Subcutaneous preadipocyte (primary cell): ENCODE measurements around the gene COL6A2. TPM values are rescaled to one million over a fixed set of nuclear protein-coding genes. Genes with fewer than 3 reads are reported as not detected.

ENCODE experiments used
- small RNA-seq: library from RNA; depleted of rRNA; stranded (forward); fragments of <200 nt; gene quantifications from one replicate; pipeline ENCODE3, GENCODE V24; 2012
- total RNA-seq: library from RNA; depleted of rRNA; stranded (reverse); fragments of >200 nt; gene quantifications from 2 replicates; pipeline ENCODE4 v1.2.3, GENCODE V29; 2012

COL6A2 gene
- total RNA-seq, result 1,641 and 2,374 TPM in 2 replicates

DNA sequence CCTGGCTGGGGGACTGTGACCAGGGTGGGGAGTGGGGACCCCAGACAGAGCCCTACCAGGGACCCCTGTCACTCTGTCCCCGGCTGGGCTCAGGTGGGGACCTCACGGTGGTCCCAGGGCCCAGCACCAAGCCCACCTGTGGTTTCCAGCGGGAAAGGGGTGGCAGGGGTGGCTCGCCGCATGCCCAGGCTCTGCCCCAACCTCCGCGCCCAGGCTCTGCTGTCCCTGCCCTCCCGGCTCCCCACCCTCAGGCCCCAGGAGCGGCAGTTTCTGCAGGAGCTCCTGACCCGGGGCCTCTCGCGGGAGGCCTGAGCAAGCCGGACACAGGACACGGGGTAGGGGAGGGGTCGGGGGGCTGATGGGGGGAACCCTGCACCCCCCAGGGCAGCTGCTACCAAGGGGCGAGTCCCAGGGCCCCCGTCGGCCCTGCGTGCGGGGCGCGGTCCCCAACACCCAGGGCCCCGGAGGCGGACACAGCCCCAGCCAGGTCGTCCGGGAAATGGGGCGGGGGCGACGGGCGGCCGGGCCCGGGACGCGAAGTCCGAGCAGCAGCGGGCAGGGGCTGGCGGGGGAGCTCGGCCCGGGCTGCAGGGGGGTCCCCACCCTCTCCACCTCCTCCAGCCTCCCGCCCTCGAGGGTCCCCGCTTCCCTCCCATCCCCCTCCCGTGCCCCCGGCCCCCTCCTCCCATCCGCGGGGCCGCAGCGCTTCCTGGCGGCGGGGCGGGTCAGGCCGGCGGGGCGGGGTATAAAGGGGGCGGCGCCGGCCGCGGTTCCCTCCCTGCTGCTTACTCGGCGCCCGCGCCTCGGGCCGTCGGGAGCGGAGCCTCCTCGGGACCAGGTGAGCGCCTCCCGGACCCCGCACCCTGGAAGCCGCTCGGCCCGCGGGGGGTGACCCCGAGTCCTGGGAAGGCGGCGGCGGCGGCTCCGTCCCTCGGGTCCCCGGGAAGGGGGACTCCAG lies at the start of gene COL6A2:
TSS of gene COL6A2 (plus strand) at position 777 of the 958 bp plus-strand sequence.

DNA sequence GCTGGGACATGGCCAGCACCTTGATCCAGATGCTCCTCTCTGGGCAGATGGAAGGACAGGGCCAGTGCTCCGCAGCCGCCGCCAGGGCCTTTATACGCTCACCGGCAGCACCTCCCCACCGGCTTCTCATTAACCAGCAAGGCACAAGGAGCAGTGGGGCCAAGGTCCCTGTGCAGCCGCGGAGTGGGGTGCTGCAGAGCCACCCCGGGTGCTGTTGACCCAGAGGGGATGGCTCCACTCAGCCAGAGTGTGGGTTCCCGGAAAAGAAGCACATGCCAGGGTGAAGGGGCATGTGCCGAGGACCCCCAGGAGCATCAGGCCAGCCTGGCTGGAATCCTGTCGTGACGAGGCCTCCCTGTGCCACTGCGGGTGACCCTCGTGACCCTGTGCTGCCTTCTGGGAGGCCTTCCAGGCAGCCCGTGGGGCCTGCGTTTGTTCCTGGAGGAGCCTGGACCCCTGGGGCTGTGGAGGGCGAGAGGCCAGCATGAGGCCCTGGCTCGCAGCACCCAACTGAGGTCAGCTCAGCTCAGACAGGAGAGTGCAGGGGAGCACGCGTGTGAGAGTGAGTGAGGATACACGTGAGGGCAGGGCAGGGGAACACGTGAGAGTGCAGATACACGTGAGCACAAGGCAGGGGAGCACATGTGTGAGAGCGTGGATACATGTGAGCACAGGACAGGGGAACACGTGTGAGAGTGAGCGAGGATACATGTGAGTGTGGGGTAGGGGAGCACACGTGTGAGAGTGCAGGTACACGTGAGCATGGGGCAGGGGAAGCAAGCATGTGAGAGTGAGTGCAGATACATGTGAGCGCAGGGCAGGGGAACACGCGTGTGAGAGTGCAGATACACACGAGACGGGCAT lies 57.8 kb downstream of the COL6A2 start, which contains the start of gene FTCD:
TSS of gene FTCD (minus strand) at position 66 of the 864 bp plus-strand sequence. CDS start at position 10, 56 bp downstream.

Small RNA genes lying within 50 kb of the gene (small RNA-seq; reads per million reads assigned to genes)
- gene PSMA6P3, result not detected

Other genes with a start within 250 kb of the COL6A2 start
- gene COL6A1, start 116.3 kb upstream of the COL6A2 start, total RNA-seq, result 2,104 and 2,703 TPM in 2 replicates
- gene FTCD, start 57.5 kb downstream of the COL6A2 start, total RNA-seq, result 0.37 TPM in 1 of 2 replicates, not detected in the other
- gene SPATC1L, start 86.3 kb downstream of the COL6A2 start, total RNA-seq, result 7.6 and 15.4 TPM in 2 replicates
- gene LSS, start 130.7 kb downstream of the COL6A2 start, total RNA-seq, result 94.8 and 122 TPM in 2 replicates
- gene MCM3AP, start 187.5 kb downstream of the COL6A2 start, total RNA-seq, result 66.1 and 88.0 TPM in 2 replicates
- gene YBEY, start 188.2 kb downstream of the COL6A2 start, total RNA-seq, result 11.8 and 11.9 TPM in 2 replicates
- gene C21orf58, start 225.8 kb downstream of the COL6A2 start, total RNA-seq, result 5.9 and 10.9 TPM in 2 replicates
- gene PCNT, start 226.0 kb downstream of the COL6A2 start, total RNA-seq, result 23.5 and 34.4 TPM in 2 replicates